SK-N-SH treated with all-trans-retinoic acid at 6 μM for 48 hours (cell line): ENCODE measurements around the gene FAM228B.

Experiments
- ATAC-seq: fragments of 200-7000 bp; cut with Tn5 transposase; 3 replicates; pipeline ENCODE4 v1.9.1; 2020; ENCODE audit warnings: mild to moderate bottlenecking, moderate library complexity
- ARNTL ChIP-seq: fragments of 450-650 bp; formaldehyde crosslinking; IDR thresholded peaks from 2 replicates; pipeline ENCODE4 v1.5.0; 2020; ENCODE audit warnings: low read depth, mild to moderate bottlenecking, moderate library complexity, borderline replicate concordance
- CREB5 ChIP-seq: fragments of 250-450 bp; sonication (Bioruptor Pico); IDR thresholded peaks from 2 replicates; pipeline ENCODE4 v1.5.1; 2020; ENCODE audit warnings: low read depth, mild to moderate bottlenecking, moderate library complexity
- CSDC2 ChIP-seq: fragments of 250-450 bp; sonication (Bioruptor Pico); IDR thresholded peaks from 2 replicates; pipeline ENCODE4 v1.5.0; 2020; ENCODE audit warnings: mild to moderate bottlenecking, moderate library complexity
- CSRNP3 ChIP-seq: fragments of 250-450 bp; sonication (Bioruptor Pico); IDR thresholded peaks from 2 replicates; pipeline ENCODE4 v1.5.1; 2021; ENCODE audit warnings: mild to moderate bottlenecking, moderate library complexity
- ESRRG ChIP-seq: fragments of 250-450 bp; sonication (Bioruptor Pico); IDR thresholded peaks from 2 replicates; pipeline ENCODE4 v1.6.1; 2021; ENCODE audit warnings: mild to moderate bottlenecking
- GLIS3 ChIP-seq: fragments of 250-450 bp; sonication (Bioruptor Pico); IDR thresholded peaks from 2 replicates; pipeline ENCODE4 v1.5.0; 2020; ENCODE audit warnings: mild to moderate bottlenecking, moderate library complexity
- ISL1 ChIP-seq: fragments of 250-450 bp; sonication (Bioruptor Pico); IDR thresholded peaks from 2 replicates; pipeline ENCODE4 v2.1.2; 2022; ENCODE audit warnings: mild to moderate bottlenecking, moderate library complexity
- PATZ1 ChIP-seq: fragments of 250-450 bp; sonication (Bioruptor Pico); IDR thresholded peaks from 2 replicates; pipeline ENCODE4 v1.8.0; 2020; ENCODE audit warnings: mild to moderate bottlenecking, moderate library complexity, borderline replicate concordance
- POU6F1 ChIP-seq: fragments of 250-450 bp; sonication (Bioruptor Pico); IDR thresholded peaks from 2 replicates; pipeline ENCODE4 v1.8.0; 2021; ENCODE audit warnings: low read depth, mild to moderate bottlenecking, moderate library complexity, borderline replicate concordance
- PPARA ChIP-seq: fragments of 250-450 bp; sonication (Bioruptor Pico); IDR thresholded peaks from 2 replicates; pipeline ENCODE4 v1.5.0; 2020; ENCODE audit warnings: mild to moderate bottlenecking, borderline replicate concordance
- RARB ChIP-seq: fragments of 250-450 bp; sonication (Bioruptor Pico); IDR thresholded peaks from 2 replicates; pipeline ENCODE4 v1.8.0; 2021; ENCODE audit warnings: mild to moderate bottlenecking, moderate library complexity
- SNAI2 ChIP-seq: fragments of 250-450 bp; sonication (Bioruptor Pico); IDR thresholded peaks from 2 replicates; pipeline ENCODE4 v1.5.0; 2020; ENCODE audit warnings: mild to moderate bottlenecking, moderate library complexity
- TCF4 ChIP-seq: fragments of 250-450 bp; sonication (Bioruptor Pico); IDR thresholded peaks from 2 replicates; pipeline ENCODE4 v1.8.0; 2021; ENCODE audit warnings: mild to moderate bottlenecking, moderate library complexity, borderline replicate concordance
- TOX ChIP-seq: fragments of 250-450 bp; sonication (Bioruptor Pico); IDR thresholded peaks from 2 replicates; pipeline ENCODE4 v1.8.0; 2021; ENCODE audit warnings: mild to moderate bottlenecking, moderate library complexity, borderline replicate concordance
- TSHZ2 ChIP-seq: fragments of 250-450 bp; sonication (Bioruptor Pico); IDR thresholded peaks from 2 replicates; pipeline ENCODE4 v1.5.0; 2020; ENCODE audit warnings: mild to moderate bottlenecking, moderate library complexity
- ZC3H10 ChIP-seq: fragments of 250-450 bp; sonication (Bioruptor Pico); IDR thresholded peaks from 2 replicates; pipeline ENCODE4 v1.5.1; 2021; ENCODE audit warnings: mild to moderate bottlenecking, moderate library complexity
- ZFP3 ChIP-seq: fragments of 250-450 bp; sonication (Bioruptor Pico); IDR thresholded peaks from 2 replicates; pipeline ENCODE4 v1.5.0; 2020; ENCODE audit warnings: mild to moderate bottlenecking, moderate library complexity
- ZNF565 ChIP-seq: fragments of 450-650 bp; formaldehyde crosslinking; conservative IDR thresholded peaks from 2 replicates; pipeline ENCODE4 v1.5.0; 2020; ENCODE audit warnings: low read depth, mild to moderate bottlenecking, moderate library complexity
- ZNF70 ChIP-seq: fragments of 450-650 bp; formaldehyde crosslinking; IDR thresholded peaks from 2 replicates; pipeline ENCODE4 v1.5.0; 2020; ENCODE audit warnings: mild to moderate bottlenecking, moderate library complexity
- ZNF8 ChIP-seq: fragments of 450-650 bp; formaldehyde crosslinking; IDR thresholded peaks from 2 replicates; pipeline ENCODE4 v1.5.0; 2020; ENCODE audit warnings: mild to moderate bottlenecking, moderate library complexity

Gene FAM228B

GRCh38 chr2:24206242-24206641 is 83.0 kb downstream of the FAM228B start (continued):
- TF ChIP-seq CSRNP3 (CRISPR knock-in tag), result no peak

- no peak for ATAC-seq
- TF ChIP-seq RARB (CRISPR knock-in tag) (no peak), PPARA (no peak), TCF4 (CRISPR knock-in tag) (no peak), ZC3H10 (CRISPR knock-in tag) (no peak), ZFP3 (CRISPR knock-in tag) (no peak), CREB5 (CRISPR knock-in tag) (no peak), SNAI2 (no peak), ISL1 (CRISPR knock-in tag) (no peak), PATZ1 (no peak)
Measured at GRCh38 chr2:24206714-24207113, 83.4 kb downstream of the FAM228B start.

- no peak for TF ChIP-seq TSHZ2 (CRISPR knock-in tag)
- no peak for TF ChIP-seq ZC3H10 (CRISPR knock-in tag)
- TF ChIP-seq ZNF8 (CRISPR knock-in tag), result no peak
- no peak for TF ChIP-seq GLIS3 (CRISPR knock-in tag)
- no peak for TF ChIP-seq ESRRG (CRISPR knock-in tag)
- TF ChIP-seq ARNTL (CRISPR knock-in tag), result no peak
- no peak for TF ChIP-seq CREB5 (CRISPR knock-in tag)
- no peak for TF ChIP-seq TOX
- TF ChIP-seq ZNF565, result no peak
- no peak for TF ChIP-seq ISL1 (CRISPR knock-in tag)
- no peak for TF ChIP-seq CSDC2 (CRISPR knock-in tag)
- TF ChIP-seq POU6F1 (CRISPR knock-in tag), result no peak
- TF ChIP-seq ZNF70 (CRISPR knock-in tag), result no peak
- no peak for TF ChIP-seq TCF4 (CRISPR knock-in tag)
- TF ChIP-seq ZFP3 (CRISPR knock-in tag), result no peak
- no peak for ATAC-seq
Measured at GRCh38 chr2:24207359-24207758, 84.1 kb downstream of the FAM228B start.
